ENCODE data around the gene MAN1C1. TPM values are rescaled to one million over a fixed set of nuclear protein-coding genes. Genes with fewer than 3 reads are reported as not detected.

MAN1C1 gene
- total RNA-seq, 1 experiment from 2014 or later, result 0.11 TPM

- ATAC-seq (no peak), DNase-seq (no peak)
- no peak overlapping the region for H3K4me3 ChIP-seq (ENCODE audit: low read length)
- BruUV-seq (replicated peaks), result no TSS peak
- TF ChIP-seq CTCF (conservative IDR thresholded peaks at IDR 0.05; ENCODE audit: low read depth, low read length) (no peak), EZH2 (IDR thresholded peaks at IDR 0.05; ENCODE audit: low read length, unreplicated experiment) (no peak), EZH2phosphoT487 (IDR thresholded peaks at IDR 0.05; ENCODE audit: borderline replicate concordance, low read length) (no peak)
- no peaks in the 10 kb centered on the region for H3K79me2 ChIP-seq (ENCODE audit: low read length)
- CTCF ChIA-PET, result no interaction called here
- H3K9me2 ChIP-seq (replicated peaks; ENCODE audit: low read length), result no peaks in the 10 kb centered on the region
- POLR2A ChIA-PET (ENCODE audit: unreplicated experiment), result no interaction called here
- peaks cover 5% of the 10 kb centered on the region; the same call in 1 of the 2 replicates for H3K27me3 ChIP-seq (ENCODE audit: low read length)
- H3K27ac ChIP-seq (ENCODE audit: low read length), result no peak overlapping the region
- no peaks in the 10 kb centered on the region for H3K9me3 ChIP-seq (ENCODE audit: low read length)
- no peak overlapping the region for H3K9ac ChIP-seq (ENCODE audit: low read length)
- H3F3A ChIP-seq (ENCODE audit: low read length, unreplicated experiment), result no peaks in the 10 kb centered on the region
- no peak overlapping the region for H2AFZ ChIP-seq (ENCODE audit: low read length)
- intact Hi-C loops (cut with micrococcal nuclease), result no loop called here
- no peaks in the 10 kb centered on the region for H4K20me1 ChIP-seq (ENCODE audit: low read length)
- H3K4me2 ChIP-seq (ENCODE audit: low read length), result no peak overlapping the region
- no peaks in the 10 kb centered on the region for H3K36me3 ChIP-seq (ENCODE audit: low read depth, low read length)
- H3K4me1 ChIP-seq (ENCODE audit: insufficient read depth, low read length), result peaks cover 9% of the 10 kb centered on the region
Observed at GRCh38 chr1:25673456-25673855, 56.9 kb downstream of the MAN1C1 start.

GRCh38 chr1:25673962-25674806, 57.6 kb downstream of the MAN1C1 start:
- Histone ChIP-seq H3K9me3 (ENCODE audit: low read length) (no peaks in the 10 kb centered on the region), H3F3A (ENCODE audit: low read length, unreplicated experiment) (no peaks in the 10 kb centered on the region), H3K4me2 (ENCODE audit: low read length) (no peak overlapping the region), H3K79me2 (ENCODE audit: low read length) (no peaks in the 10 kb centered on the region), H3K9ac (ENCODE audit: low read length) (no peak overlapping the region), H3K27ac (ENCODE audit: low read length) (no peak overlapping the region), H3K9me2 (replicated peaks; ENCODE audit: low read length) (no peaks in the 10 kb centered on the region), H3K27me3 (ENCODE audit: low read length) (peaks cover 9% of the 10 kb centered on the region), H3K4me1 (ENCODE audit: insufficient read depth, low read length) (peaks cover 9% of the 10 kb centered on the region), H3K4me3 (ENCODE audit: low read length) (no peak overlapping the region), H3K36me3 (ENCODE audit: low read depth, low read length) (no peaks in the 10 kb centered on the region), H2AFZ (ENCODE audit: low read length) (no peak overlapping the region), H4K20me1 (ENCODE audit: low read length) (no peaks in the 10 kb centered on the region)
- intact Hi-C loops (cut with micrococcal nuclease), result no loop called here
- TF ChIP-seq EZH2 (IDR thresholded peaks at IDR 0.05; ENCODE audit: low read length, unreplicated experiment), result no peak
- TF ChIP-seq EZH2phosphoT487 (IDR thresholded peaks at IDR 0.05; ENCODE audit: borderline replicate concordance, low read length), result no peak
- TF ChIP-seq CTCF (conservative IDR thresholded peaks at IDR 0.05; ENCODE audit: low read depth, low read length), result no peak
- ATAC-seq (no peak), DNase-seq (peak; percentile 15)
- CTCF ChIA-PET, result no interaction called here
- POLR2A ChIA-PET (ENCODE audit: unreplicated experiment), result no interaction called here
- no TSS peak for BruUV-seq (replicated peaks)

- CTCF ChIA-PET, result no interaction called here
- Histone ChIP-seq H3K4me3 (ENCODE audit: low read length) (no peak overlapping the region), H2AFZ (ENCODE audit: low read length) (no peak overlapping the region), H3K79me2 (ENCODE audit: low read length) (no peaks in the 10 kb centered on the region), H3K4me2 (ENCODE audit: low read length) (no peak overlapping the region), H3K9me3 (ENCODE audit: low read length) (no peaks in the 10 kb centered on the region), H3K4me1 (ENCODE audit: insufficient read depth, low read length) (peaks cover 9% of the 10 kb centered on the region), H3K9ac (ENCODE audit: low read length) (no peak overlapping the region), H3K27ac (ENCODE audit: low read length) (no peak overlapping the region), H3K36me3 (ENCODE audit: low read depth, low read length) (no peaks in the 10 kb centered on the region), H3K9me2 (replicated peaks; ENCODE audit: low read length) (no peaks in the 10 kb centered on the region), H4K20me1 (ENCODE audit: low read length) (no peaks in the 10 kb centered on the region), H3F3A (ENCODE audit: low read length, unreplicated experiment) (no peaks in the 10 kb centered on the region), H3K27me3 (ENCODE audit: low read length) (peaks cover 9% of the 10 kb centered on the region)
- intact Hi-C loops (cut with micrococcal nuclease), result no loop called here
- TF ChIP-seq CTCF (conservative IDR thresholded peaks at IDR 0.05; ENCODE audit: low read depth, low read length) (no peak), EZH2phosphoT487 (IDR thresholded peaks at IDR 0.05; ENCODE audit: borderline replicate concordance, low read length) (no peak), EZH2 (IDR thresholded peaks at IDR 0.05; ENCODE audit: low read length, unreplicated experiment) (no peak)
- POLR2A ChIA-PET (ENCODE audit: unreplicated experiment), result no interaction called here
- no peak for DNase-seq
- ATAC-seq, result no peak
- no TSS peak for BruUV-seq (replicated peaks)
Observed at GRCh38 chr1:25674807-25675084, 58.2 kb downstream of the MAN1C1 start.
